SW480 (cell line): ENCODE measurements around the gene RTN1.
"Not testable (repeated sequence)": the region's sequence is repeated elsewhere in the genome, so short reads cannot be mapped to it uniquely, and the experiment has no call there.

Source experiments
- DNase-seq: peaks from one replicate; pipeline ENCODE4 v3.0.0-alpha.2; 2016; ENCODE audit warnings: low spot score

RTN1 gene

GRCh38 chr14:59704054-59704645 lies 166.4 kb downstream of the RTN1 start:
- DNase-seq, result no peak

GRCh38 chr14:59699442-59699841 lies 171.1 kb downstream of the RTN1 start:
- no peak for DNase-seq

- DNase-seq, result no peak
Measured at GRCh38 chr14:59698793-59699192, 171.8 kb downstream of the RTN1 start.

GRCh38 chr14:59695198-59695597 lies 175.4 kb downstream of the RTN1 start:
- DNase-seq, result no peak

- no peak for DNase-seq
Measured at GRCh38 chr14:59691266-59691665, 179.3 kb downstream of the RTN1 start.

- no peak for DNase-seq
Measured at GRCh38 chr14:59690426-59690825, 180.2 kb downstream of the RTN1 start.

GRCh38 chr14:59688224-59689170 lies 182.1 kb downstream of the RTN1 start:
- peak; percentile 50 for DNase-seq

GRCh38 chr14:59687663-59688062 lies 182.9 kb downstream of the RTN1 start:
- no peak for DNase-seq

GRCh38 chr14:59679872-59680271 lies 190.7 kb downstream of the RTN1 start:
- no peak for DNase-seq

GRCh38 chr14:59678352-59678751 lies 192.2 kb downstream of the RTN1 start:
- no peak for DNase-seq

GRCh38 chr14:59677771-59678231 lies 192.8 kb downstream of the RTN1 start:
- no peak for DNase-seq

GRCh38 chr14:59675394-59675793 lies 195.2 kb downstream of the RTN1 start:
- no peak for DNase-seq

GRCh38 chr14:59664741-59665140 lies 205.8 kb downstream of the RTN1 start:
- no peak for DNase-seq

- DNase-seq, result no peak
Measured at GRCh38 chr14:59657769-59658168, 212.8 kb downstream of the RTN1 start.

GRCh38 chr14:59656473-59656872 lies 214.1 kb downstream of the RTN1 start:
- DNase-seq, result no peak

- DNase-seq, result not testable (repeated sequence)
Measured at GRCh38 chr14:59654131-59654530, 216.4 kb downstream of the RTN1 start.

GRCh38 chr14:59646832-59647231 lies 223.7 kb downstream of the RTN1 start:
- not testable (repeated sequence) for DNase-seq

- no peak for DNase-seq
Measured at GRCh38 chr14:59638885-59639284, 231.7 kb downstream of the RTN1 start.

GRCh38 chr14:59634617-59635016 lies 236.0 kb downstream of the RTN1 start:
- no peak for DNase-seq

GRCh38 chr14:59633486-59633885 lies 237.1 kb downstream of the RTN1 start:
- no peak for DNase-seq

- DNase-seq, result peak; percentile 34
Measured at GRCh38 chr14:59632381-59632780, 238.2 kb downstream of the RTN1 start.

GRCh38 chr14:59631237-59631636 lies 239.3 kb downstream of the RTN1 start:
- peak; percentile 7 for DNase-seq

- DNase-seq, result no peak
Measured at GRCh38 chr14:59630288-59630963, 240.2 kb downstream of the RTN1 start.
